GM10266 (cell line): Measurements from ENCODE around the gene CSDE1.

Experiments used
- DNase-seq: peaks from one replicate; pipeline ENCODE4 v3.0.0; 2012; ENCODE audit errors: extremely low spot score
- CTCF ChIP-seq: IDR thresholded peaks from 2 replicates; pipeline ENCODE4 v1.5.1; 2012; ENCODE audit warnings: mild to moderate bottlenecking, low read depth; ENCODE audit not compliant: control insufficient read depth, insufficient read depth; ENCODE audit errors: missing control alignments

CSDE1 gene

GRCh38 chr1:114669562-114670082 is 88.2 kb downstream of the CSDE1 start, which contains the start of gene DENND2C:
Gene DENND2C (minus strand): TSS chr1:114670049. CDS start chr1:114625984, 44,065 bp downstream.
- peak; percentile 36 for TF ChIP-seq CTCF
- no peak for DNase-seq

GRCh38 chr1:114668784-114669561 is 88.8 kb downstream of the CSDE1 start:
- no peak for DNase-seq
- TF ChIP-seq CTCF, result no peak

DNA sequence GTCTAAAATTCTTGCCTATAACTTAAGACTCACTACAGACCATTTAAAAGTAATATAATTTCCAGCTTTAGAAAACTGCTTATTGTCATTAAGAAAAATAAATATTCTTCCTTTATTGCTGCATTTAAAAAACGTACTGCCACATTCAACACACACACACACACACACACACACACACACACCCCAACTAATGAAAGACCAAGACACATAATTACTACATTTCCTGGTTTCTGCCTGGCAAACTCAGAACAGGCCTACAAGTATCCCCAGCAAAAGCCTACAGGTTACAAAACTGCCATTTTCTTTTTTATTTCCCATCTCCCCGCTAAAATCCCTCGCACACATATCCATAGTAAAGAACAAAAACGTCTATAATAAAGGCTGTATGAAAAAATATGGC is 89.4 kb downstream of the CSDE1 start:
- DNase-seq, result no peak

GRCh38 chr1:114666954-114667353 is 90.8 kb downstream of the CSDE1 start:
- no peak for TF ChIP-seq CTCF
- no peak for DNase-seq

More for the DNA sequence above, 89.4 kb downstream of the CSDE1 start:
- TF ChIP-seq CTCF, result no peak
